Activated CD8-positive, alpha-beta memory T cell treated with anti-CD3 and anti-CD28 coated beads, Interleukin-2, amount 50 U/mL, for 24 hours (primary cell): ENCODE results near the gene HDLBP.
"Not testable (repeated sequence)": the region's sequence is repeated elsewhere in the genome, so short reads cannot be mapped to it uniquely, and the experiment has no call there.

Source experiments
- DNase-seq: peaks from one replicate; pipeline ENCODE4 v3.0.0-alpha.2; 2020; ENCODE audit errors: extremely low read depth

The HDLBP gene

GRCh38 chr2:241329669-241330615 is 14.5 kb upstream of the HDLBP start:
- DNase-seq: no peak

DNA sequence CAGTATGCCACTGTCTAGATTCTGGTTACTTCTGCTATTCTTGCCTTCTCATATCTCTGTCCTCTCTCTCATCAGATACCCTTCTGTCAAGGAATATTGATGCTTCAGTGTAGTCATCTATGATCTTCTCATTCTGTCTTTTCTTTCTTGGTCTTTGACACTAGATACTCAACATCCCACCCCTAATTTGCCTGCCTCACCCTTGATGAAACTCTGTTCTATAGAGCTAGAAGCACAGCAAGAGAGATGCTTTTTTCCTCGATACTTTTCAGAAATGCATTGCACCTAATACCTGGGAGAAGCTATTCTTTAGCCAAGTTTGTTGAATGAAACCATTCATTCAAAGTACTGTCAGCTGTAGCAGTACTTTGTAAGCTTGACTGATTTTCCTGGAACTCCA is 9.8 kb upstream of the HDLBP start:
- DNase-seq: no peak

DNA sequence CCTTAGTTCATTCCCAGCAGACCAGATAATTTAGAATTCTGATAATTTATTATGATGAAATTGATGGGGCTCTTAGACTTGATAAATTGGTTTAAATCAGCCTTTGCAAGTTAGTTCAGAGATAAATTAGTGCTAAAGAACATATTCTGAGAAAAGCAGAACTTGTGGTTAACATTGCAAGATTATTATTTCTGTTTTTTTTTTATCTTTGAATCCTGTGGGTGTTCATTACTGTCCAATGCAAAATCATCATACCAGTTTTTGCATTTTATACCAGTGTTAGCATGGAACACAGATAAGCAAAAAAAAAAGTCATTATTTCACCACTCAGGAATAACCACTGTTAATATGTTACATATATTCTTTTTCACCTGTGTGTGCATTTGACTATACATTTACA is 9.3 kb upstream of the HDLBP start:
- DNase-seq: no peak

DNA sequence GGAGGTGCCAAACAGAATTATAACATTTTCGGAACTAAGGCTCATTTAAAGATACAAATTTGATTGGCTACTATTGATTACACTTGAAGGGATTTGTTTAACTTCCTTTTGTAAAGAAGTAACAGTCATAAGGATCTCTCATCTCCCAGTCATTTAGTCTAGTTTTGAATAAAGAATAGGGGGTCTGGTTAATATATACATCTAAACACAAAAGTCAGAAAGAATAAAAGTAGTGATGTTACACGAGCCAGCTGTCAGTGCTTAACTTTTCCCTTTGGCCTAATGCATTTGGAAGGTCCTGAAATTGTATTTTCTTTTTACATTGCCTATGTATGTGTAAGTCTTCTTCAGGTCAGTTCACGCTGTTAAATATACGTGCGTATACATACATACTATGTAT is 8.3 kb upstream of the HDLBP start:
- no peak for DNase-seq

DNA sequence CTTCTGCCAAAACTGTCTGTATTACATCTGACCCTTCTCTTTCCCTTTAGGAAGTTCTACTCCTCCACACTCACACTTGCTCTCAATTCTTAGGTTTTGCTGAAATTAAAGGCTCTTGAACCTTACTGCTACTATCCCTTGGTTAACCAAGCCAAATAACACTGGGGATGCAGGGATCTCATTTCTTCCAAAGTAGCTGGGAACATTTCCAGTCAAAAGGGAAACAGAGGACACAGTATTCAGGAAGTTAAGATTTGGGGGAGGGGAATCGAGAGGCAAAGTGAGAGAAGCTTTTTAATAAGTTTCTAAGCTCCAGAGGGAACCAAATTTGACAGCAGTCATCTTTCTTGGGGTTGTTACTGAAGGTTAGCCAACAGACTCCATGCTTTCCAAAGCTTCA is 6.4 kb upstream of the HDLBP start:
- DNase-seq: no peak

DNA sequence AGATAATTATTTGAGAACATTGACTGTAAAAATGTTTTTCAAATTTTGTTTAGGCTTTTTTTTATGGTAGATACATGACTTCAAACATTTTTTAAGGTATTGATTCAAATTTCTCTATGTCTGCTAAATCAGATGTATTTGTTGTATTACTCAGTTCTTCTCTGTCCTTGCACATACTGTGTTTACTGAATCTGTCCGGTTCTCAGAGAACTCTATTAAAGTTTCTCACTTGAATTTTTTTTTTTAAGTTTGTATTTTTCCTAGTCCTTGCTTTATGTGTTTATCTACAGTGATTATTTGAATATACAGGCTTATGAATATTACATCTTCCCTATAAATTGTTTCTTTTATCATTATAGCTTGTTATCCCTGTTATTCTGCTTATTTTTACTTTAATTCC is 5.6 kb upstream of the HDLBP start:
- no peak for DNase-seq

DNA sequence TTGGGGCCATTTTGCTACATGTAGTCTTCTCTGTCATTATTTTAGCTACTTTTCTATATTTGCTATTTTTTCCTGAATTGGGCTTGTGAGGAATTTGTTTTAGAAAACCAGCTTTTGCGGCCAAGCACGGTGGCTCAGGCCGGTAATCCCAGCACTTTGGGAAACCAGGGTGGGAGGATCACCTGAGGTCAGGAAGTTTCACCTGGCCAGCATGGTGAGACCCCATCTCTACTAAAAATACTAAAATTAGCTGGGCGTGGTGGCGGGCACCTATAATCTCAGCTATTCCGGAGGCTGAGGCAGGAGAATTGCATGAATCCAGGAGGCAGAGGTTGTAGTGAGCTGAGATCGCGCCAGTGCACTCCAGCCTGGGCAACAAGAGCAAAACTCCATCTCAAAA is 4.9 kb upstream of the HDLBP start:
- no peak for DNase-seq

DNA sequence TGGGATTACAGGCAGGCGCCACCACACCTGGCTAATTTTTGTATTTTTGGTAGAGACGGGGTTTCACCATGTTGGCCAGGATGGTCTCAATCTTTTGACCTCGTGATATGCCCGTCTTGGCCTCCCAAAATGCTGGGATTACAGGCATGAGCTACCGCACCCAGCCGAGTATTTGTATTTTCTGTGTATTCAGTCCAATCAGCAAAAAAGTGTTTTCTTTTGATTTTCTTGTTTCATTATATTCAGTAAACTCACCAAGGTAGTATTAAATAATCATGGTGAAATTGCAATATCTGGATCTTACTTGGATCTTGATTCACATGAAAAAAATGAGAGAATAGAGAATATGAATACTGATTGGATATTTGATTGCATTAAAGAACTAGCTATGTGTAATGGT is 3.4 kb upstream of the HDLBP start:
- not testable (repeated sequence) for DNase-seq

DNA sequence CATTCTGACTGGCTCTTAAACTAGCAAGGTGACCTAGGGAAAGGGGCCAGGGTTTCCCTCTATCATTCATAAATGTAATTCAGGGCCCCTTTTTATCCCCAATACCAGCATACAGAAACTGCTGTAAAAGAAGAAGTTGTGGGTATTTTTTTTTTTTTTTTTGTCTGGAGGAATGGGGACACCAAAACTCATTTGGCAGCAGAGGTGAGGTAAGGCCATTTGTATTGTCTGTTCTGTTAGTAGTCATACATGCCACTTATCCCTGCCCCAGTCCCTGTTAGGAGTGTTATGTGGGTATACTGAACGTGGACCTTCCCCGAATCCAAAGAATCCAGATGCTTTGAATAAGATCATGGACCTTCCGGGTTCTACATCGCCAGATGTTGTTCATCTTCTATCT is 1.9 kb upstream of the HDLBP start:
- DNase-seq: no peak

- no peak for DNase-seq
Observed at GRCh38 chr2:241316825-241317224, 1.4 kb upstream of the HDLBP start.

DNA sequence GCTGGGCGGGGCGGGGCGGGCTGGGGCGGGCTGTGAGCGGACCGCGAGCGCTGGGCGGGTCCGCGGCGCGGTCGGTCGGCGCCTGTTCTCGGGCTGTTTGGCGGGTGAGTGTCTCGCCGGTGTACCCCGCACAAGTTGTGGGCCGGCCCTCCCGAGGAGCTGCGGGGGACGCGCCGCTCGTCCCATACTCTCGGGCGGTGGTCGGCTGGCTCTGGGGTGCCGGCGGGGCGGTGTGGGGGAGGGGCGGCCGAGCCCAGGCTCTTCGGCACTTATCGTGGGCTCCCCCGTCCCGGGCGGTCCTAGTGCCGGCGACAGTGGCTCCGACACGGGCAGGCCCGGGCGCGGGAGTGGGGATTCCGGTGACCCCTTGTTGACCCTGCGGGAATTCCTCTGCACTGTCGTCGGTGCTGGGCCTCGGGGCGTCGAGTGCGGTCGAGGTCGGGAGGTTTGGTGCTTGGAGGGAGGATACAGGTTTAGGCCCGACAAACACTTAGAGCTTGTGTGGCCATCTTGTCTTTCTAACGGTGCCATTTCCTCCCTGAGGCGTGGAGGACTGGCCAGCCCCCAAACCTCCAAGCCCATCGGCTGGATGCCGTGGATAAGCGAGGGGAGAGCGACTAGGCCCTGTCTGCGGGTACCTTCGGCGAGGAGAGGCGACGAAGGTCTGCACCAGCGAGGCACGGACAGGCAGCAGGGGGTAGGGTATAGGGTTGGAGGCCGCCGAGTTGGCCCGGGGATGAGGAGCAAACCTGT is 583 bp upstream of the HDLBP start, which contains the start of gene SEPTIN2:
SEPTIN2 (plus strand) TSS at position 47 of the 753 bp plus-strand sequence. CDS start 8,308 bp downstream, outside the sequence.
- DNase-seq: peak; percentile 49

- no peak for DNase-seq
Observed at GRCh38 chr2:241314226-241315092, 1.0 kb downstream of the HDLBP start.

GRCh38 chr2:241313543-241314095 is 1.9 kb downstream of the HDLBP start:
- no peak for DNase-seq

DNA sequence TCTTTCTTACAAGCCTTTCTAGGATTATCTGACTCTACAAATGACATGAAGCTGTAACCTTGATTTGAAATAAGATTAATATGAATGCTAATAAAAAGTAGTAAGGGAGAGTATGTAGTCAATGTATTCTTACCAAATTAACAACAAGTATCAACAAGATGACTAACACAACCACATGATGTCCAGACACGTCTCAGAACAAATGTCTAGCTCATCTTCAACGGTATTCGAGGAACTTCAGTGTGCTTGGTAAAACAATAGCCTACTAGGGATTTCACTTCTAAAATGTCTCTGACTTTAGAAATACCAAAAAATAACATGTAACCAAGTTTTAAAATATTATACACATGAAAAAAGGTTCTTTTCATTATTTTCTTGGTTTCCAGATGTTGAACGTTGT is 3.4 kb downstream of the HDLBP start:
- no peak for DNase-seq

GRCh38 chr2:241310917-241311566 is 4.4 kb downstream of the HDLBP start:
- DNase-seq: no peak

DNA sequence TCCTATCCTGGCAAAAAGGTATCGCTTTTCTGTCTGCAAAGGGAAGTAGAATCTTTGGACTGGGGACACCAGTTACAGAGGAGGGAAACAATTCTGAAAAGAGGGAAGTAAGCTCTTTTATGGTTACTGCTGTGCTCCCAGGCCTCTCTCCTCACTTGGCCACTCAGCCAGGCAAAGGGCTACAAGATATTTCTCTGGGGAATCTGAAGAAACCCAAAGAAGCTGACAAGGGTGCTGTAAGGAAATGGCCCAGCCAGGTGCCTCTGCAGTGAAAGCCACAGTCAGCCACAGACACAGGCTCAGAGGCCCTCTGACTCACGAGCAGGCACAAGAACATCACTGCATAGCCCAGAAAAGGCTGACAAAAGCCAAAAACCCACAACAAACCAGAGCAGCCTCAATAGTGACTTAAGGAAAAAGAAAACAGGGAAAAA is 5.8 kb downstream of the HDLBP start:
- no peak for DNase-seq

DNA sequence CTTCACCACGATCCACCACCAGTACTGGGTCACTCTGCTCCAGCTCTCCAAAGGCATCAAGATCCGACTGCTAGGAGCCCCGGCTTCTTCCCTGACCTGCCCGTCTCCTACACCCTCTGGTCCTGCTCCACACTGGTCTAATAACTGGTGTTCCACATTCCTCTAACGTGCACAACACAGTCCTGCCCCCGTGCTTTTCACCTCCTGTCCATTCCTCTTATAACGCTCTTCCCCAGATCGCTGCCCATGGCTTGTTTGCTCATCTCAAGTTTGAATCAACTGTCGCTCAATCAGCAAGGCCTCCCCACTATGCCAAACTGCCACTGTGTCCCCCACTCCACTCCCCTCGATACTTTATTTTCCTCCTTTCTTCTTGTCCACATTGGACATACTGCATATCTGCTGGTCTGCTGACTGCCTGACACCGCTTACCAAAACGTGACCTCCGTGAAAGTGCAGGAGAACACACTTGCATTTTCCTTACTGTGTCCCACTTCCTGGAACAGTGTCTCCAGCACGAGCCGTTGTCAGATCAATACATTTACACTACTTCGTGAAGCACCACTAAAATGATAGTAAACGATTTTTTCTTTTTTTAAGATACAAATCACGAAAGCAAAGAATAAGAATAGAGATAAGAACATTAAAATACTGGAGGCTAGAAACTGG is 6.5 kb downstream of the HDLBP start:
- DNase-seq: no peak

DNA sequence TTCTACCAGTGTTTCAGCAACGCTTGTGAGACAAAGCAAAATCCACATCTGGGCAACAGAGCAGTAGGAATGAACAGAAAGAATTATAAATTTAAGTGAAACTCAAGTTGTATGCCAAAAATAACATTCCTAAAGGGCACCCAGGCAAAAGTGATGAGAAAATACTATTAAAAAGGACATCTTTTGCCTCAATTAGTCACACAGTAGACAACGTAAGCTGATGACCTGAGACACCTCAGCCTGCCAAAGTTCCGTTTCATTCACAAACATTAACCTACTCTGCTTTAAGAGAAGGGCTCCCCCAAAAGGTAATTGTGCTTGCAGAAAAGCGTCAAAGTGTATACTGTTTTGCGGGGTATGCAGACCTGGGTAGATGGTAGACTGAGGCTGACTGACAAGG is 7.2 kb downstream of the HDLBP start:
- no peak for DNase-seq

- DNase-seq: no peak
Observed at GRCh38 chr2:241307055-241307454, 8.4 kb downstream of the HDLBP start.

GRCh38 chr2:241304039-241304670 is 11.3 kb downstream of the HDLBP start:
- DNase-seq: no peak
